GM19351 (cell line): ENCODE results near the gene MYOG.

Experiments used
- ATAC-seq: cut with Tn5 transposase; IDR thresholded peaks from one replicate; pipeline ENCODE4 v1.9.1; 2021; ENCODE audit warnings: mild to moderate bottlenecking, moderate library complexity; ENCODE audit not compliant: unreplicated experiment

MYOG gene

DNA sequence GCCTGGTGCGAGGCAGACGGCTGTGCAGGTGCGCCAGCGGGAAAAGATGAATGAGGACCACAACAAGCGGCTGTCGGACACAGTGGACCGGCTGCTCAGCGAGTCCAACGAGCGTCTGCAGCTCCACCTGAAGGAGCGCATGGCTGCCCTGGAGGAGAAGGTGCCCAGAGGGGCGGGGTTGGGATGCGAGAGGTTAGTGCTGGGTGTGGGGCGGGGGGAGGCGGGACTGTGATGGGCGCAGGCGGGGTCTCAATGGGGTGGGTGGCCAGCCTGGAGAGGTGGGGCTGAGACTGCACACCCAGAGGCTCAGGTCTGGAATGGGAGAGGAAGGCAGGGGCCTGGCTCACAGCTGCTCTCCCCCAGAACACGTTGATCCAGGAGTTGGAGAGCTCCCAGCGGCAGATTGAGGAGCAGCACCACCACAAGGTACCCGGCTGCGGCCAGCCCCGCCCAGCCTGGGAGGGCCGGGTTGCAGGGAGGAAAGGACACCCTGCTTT, 37.2 kb downstream of the MYOG start:
- ATAC-seq = no peak

DNA sequence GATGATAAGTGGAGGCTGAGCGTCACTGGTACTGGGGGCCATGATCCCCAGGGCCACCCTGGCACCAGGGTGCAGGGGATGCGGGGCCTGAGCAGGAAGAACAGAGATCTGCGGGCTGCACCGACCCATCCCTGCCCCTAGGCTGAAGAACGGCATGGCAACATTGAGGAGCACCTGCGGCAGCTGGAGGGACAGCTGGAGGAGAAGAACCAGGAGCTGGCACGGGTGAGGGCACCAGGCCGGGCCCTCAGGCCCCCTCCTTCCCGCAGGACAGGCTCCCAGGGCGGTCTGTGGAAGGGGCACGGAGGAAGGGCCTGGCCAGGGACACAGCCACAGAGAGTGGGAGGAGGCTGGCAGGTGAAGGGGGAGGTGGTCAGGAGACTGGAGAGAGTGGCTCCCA, 37.7 kb downstream of the MYOG start:
- no peak for ATAC-seq

- no peak for ATAC-seq
Measured at GRCh38 chr1:203046984-203047630, 38.7 kb downstream of the MYOG start.

GRCh38 chr1:203045821-203046594, 39.8 kb downstream of the MYOG start:
- no peak for ATAC-seq

DNA sequence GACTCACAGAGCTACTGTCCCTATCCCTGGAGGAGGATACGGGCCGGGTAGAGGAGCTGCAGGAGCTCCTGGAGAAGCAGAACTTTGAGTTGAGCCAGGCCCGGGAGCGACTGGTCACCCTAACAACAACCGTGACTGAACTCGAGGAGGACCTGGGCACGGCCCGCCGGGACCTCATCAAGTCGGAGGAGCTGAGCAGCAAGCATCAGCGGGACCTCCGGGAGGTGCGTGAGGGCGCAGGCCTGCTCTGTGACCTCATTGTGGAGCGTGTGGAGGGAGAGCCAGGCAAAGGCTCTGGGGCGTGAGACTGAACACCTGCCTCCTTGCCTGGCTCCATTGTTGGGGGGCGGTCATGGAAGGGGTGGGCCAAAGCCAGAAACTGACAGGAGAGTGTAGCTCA, 40.5 kb downstream of the MYOG start:
- ATAC-seq = no peak

DNA sequence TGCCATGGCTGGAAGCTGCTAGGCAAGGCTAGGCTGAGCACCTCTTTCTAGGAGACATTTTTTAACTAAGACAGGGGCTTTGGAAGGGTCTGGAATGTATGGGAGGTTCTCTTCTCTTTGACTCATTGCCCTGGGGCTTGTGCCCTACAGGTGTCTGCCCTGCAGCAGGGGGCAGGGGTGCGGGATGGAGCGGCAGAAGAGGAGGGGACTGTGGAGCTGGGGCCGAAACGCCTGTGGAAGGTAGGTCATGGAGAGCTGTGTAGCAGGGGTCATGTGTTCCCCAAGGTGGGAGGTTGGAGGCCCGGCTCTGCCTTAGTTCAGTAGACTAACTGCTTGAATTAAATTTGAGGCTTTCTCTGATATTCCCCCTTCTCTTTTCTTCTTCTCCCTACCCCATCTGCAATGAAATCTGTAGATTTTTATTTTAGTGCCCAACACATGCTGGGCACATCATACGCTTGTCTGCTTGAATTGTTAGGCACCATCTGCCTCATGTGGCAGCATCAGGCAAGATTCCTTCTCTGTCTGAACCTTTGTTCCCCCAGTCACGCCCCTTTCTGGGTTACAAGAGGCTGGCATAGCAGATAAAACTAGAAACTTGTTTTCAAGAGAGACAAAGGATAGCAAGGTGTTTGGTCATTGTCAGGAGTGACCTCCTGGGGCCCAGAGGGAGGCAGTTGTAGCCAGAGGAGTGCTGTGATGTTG, 41.1 kb downstream of the MYOG start:
- no peak for ATAC-seq

GRCh38 chr1:203043830-203044545, 41.8 kb downstream of the MYOG start:
- no peak for ATAC-seq

GRCh38 chr1:203041351-203041932, 44.4 kb downstream of the MYOG start:
- no peak for ATAC-seq

DNA sequence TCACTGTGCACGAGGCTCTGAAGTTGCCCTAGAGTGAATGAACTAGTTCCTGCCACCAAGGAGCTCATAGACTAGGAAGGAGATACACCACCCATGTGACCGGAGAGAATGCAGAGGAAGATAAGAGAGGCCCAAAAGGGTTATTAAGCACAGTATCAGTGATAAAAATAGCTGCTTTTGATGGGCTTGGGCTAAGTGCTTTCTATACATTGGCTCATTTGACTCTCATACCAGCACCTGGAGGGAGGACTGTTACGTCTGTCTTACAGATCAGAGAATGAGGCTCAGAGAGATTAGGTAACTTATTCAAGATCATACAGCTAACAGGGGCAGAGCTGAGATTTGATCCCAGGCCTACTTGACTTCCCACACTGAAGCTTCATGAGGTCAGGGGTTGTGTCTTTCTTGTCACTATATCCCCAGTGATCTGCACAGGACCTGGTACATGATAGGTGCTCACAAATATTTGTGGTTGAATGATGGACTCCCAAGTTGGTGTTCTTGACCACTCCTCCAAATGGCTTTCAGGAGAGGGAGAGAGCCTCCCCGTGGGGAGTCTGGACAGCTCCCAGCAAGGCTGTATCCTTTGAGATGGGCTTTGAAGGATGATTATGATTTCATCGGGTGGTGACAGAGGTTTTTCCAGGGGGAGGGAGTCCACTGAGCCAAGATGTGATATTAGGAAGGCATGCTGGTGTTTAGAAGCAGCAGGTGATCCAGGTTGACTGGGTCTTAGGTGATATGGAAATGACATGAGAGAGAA, 45.1 kb downstream of the MYOG start:
- no peak for ATAC-seq

- no peak for ATAC-seq
Measured at GRCh38 chr1:203039609-203040512, 46.0 kb downstream of the MYOG start.

DNA sequence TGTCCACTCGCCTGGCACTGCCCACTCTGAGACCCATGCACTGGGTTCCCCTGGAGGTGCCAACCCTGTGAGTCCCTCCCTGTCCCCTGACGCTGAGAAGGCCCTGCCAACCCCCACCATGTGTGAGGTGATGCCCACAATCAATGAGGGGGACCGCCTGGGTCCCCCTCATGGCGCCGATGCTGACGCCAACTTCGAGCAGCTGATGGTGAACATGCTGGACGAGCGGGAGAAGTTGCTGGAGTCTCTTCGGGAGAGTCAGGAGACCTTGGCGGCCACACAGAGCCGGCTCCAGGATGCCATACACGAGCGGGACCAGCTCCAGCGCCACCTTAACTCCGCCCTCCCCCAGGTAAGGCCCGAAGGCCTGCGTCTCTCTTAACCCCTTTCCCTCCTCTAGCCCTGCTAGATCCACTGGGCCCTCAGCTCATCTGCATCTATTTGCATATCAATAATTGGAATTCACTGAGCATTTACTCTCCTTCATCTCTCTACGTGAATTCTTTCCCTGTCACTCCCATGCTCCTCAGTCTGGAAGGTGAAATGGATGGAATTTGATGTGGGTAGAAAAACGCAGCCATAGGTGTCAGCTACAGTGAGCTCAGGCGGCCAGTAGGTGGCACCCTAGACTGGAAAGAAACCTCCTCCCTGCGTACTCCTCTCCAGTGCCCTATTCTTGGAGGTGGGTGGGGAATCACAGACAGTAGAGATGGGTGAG, 46.8 kb downstream of the MYOG start:
- ATAC-seq = peak; percentile 62

- ATAC-seq = peak; percentile 44
Measured at GRCh38 chr1:203038217-203038741, 47.5 kb downstream of the MYOG start.

DNA sequence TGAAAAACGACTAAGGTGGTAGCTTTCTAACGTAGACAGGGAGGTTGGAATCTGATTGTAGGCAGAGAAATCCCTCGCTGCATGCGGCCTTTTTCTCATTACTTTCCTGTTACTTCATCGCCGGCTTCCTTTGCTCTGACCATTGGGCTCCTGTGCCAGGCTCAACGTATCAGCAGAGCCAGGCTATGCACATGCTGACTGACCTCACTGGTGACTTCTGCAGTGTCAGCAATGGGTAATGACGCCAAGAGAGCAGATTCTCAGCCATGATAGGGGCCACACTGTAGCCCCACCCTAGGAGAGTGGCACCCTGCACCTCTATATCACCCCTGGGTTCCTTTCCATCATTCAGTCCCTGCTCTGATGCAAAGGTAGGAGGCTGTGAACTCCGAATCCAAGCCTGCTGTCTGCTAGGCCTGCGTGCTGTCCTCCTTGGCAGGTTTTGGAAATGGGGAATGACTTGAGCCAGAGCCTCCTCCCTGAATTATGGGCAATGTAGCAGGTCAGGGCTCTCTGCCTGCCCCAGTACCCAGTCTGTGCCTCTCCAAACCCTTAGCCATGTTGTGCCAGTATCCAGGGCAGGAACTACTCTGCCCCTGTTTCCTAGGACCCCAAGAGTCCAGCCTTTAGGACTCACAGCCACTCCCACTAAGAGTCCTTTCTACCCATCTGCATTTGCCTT, 48.2 kb downstream of the MYOG start:
- no peak for ATAC-seq

- no peak for ATAC-seq
Measured at GRCh38 chr1:203036537-203036936, 49.3 kb downstream of the MYOG start.

DNA sequence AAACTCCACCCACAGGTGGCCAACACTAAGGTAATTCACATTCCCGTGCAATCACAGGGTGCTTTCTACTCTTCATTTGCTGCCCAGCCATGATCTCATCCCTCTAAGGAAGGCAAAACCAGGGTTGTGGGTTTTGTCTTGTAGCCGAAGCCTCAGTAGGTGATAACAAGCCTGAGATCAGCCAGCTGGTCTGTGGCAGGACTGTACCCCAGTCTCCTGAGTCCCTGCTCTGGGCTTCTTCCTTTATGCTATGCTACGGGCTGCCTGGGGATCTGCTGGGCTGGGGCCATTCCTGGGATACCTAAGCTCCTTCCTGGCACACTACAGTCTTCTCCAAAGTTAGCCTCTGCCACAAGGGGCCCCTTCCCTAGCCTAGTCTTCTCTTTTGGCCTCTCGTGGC, 49.7 kb downstream of the MYOG start:
- ATAC-seq = no peak

DNA sequence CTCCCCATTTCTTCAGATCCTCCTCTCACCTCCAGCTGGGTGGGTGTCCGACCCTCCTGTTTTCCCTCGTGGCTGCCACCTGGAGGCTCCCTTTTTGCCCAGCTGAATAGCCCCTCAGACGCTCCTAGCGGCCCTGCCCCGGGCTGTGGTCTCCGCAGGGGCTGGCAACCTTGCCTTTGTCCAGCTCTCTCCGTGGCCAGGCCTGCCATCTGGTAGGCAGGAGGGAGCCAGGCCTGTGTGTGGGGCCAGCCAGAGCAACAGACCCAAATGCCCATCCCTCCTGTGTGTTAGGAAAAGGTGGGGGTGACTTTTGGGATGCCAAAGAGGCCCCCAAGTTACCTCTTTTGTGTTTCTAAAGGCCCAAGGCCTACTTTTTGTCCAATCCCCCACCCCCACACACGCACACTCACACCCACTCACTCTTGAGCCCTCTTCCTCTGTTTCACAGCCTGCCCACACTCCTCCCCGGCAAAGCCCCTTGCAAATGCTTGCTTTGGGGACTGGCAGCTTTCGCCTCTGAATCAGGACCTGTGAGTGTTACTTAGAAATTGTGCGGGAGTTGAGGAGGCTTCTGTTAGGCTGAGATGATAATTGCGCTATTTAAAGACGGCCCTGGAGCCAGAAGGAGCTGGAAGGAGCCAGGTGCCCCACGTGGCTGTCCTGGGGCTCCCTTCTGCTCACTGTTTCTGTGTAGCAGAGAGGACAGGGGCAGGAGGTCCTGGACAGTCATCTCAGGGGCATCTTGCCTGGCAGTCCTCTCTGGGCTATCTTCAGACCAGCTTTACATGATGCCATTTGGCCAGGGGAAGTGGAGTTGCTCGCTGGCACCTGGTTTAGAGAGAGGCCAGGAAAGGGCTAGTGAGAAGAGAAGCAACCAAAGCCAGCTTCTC, 50.5 kb downstream of the MYOG start:
- no peak for ATAC-seq
